ENCODE measurements around the gene ABCA6. TPM values are rescaled to one million over a fixed set of nuclear protein-coding genes. Genes with fewer than 3 reads are reported as not detected.

The ABCA6 gene
- polyA plus RNA-seq, 1 donor (not counting 4 experiments of a cell fraction or from before 2014, with no cell fraction given): 0.14 TPM

DNA sequence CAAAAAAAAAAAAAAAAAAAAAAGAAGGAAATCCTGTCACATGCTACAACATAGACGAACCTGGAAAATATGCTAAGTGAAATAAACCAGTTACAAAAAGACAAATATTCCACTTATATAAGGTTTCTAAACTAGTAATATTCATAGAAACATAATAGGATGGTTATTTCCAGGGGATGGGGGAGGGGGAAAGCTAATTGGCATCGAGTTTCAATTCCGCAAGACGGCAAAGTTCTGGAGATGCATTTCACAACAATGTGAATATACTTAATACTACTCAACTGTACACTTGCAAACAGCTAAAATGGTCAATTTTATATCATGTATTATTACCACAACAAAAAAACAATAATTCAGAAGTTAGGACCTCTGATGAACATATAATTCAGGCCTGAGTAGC is 43.1 kb downstream of the ABCA6 start:
- H3K9ac ChIP-seq (ENCODE audit: control insufficient read depth, extremely low read depth, insufficient read depth, low read length): no peak overlapping the region
- FAIRE-seq: no peak
- no peaks in the 10 kb centered on the region for H3K9me1 ChIP-seq (ENCODE audit: control insufficient read depth, extremely low read depth, insufficient read depth, low read length)
- H3K36me3 ChIP-seq (ENCODE audit: control insufficient read depth in 2 of 2, extremely low read depth in 1 of 2, insufficient read depth in 2 of 2, low read length in 2 of 2): no peaks in the 10 kb centered on the region
- DNase-seq (ENCODE audit: low read depth, low spot score): no peak
- no peaks in the 10 kb centered on the region for H3K27me3 ChIP-seq (ENCODE audit: control insufficient read depth, extremely low read depth, insufficient read depth, low read length)
- dilution Hi-C loops (cut with MboI; ENCODE audit: extremely low pct_ligation_motif_present, low sequenced_read_pairs): no loop called here
- TF ChIP-seq EZH2 (IDR thresholded peaks at IDR 0.05; ENCODE audit: low read length): no peak
- TF ChIP-seq, protein P1, sequence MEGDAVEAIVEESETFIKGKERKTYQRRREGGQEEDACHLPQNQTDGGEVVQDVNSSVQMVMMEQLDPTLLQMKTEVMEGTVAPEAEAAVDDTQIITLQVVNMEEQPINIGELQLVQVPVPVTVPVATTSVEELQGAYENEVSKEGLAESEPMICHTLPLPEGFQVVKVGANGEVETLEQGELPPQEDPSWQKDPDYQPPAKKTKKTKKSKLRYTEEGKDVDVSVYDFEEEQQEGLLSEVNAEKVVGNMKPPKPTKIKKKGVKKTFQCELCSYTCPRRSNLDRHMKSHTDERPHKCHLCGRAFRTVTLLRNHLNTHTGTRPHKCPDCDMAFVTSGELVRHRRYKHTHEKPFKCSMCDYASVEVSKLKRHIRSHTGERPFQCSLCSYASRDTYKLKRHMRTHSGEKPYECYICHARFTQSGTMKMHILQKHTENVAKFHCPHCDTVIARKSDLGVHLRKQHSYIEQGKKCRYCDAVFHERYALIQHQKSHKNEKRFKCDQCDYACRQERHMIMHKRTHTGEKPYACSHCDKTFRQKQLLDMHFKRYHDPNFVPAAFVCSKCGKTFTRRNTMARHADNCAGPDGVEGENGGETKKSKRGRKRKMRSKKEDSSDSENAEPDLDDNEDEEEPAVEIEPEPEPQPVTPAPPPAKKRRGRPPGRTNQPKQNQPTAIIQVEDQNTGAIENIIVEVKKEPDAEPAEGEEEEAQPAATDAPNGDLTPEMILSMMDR (optimal IDR thresholded peaks at IDR 0.05 in 1 of 3, IDR thresholded peaks at IDR 0.05 in 1 of 3, conservative IDR thresholded peaks at IDR 0.05 in 1 of 3; ENCODE audit: extremely low read depth in 1 of 3, insufficient read depth in 2 of 3, low read length in 3 of 3): no peak
- no peaks in the 10 kb centered on the region for H3K4me1 ChIP-seq (ENCODE audit: control insufficient read depth, extremely low read depth, insufficient read depth, low read length)
- no peaks in the 10 kb centered on the region for H3K9me3 ChIP-seq (ENCODE audit: control insufficient read depth, low read depth, low read length)
- H3K4me2 ChIP-seq (ENCODE audit: control insufficient read depth, extremely low read depth, insufficient read depth, low read depth, low read length): no peak overlapping the region
- H3K27ac ChIP-seq (ENCODE audit: control insufficient read depth, insufficient read depth, low read length): no peak overlapping the region
- H2AFZ ChIP-seq (ENCODE audit: control insufficient read depth, low read length): no peak overlapping the region
- no peaks in the 10 kb centered on the region for H3K79me2 ChIP-seq (ENCODE audit: control insufficient read depth, insufficient read depth, low read length)
- H4K20me1 ChIP-seq (ENCODE audit: control insufficient read depth, extremely low read depth, insufficient read depth, low read length): no peaks in the 10 kb centered on the region
- H3K4me3 ChIP-seq (ENCODE audit: control insufficient read depth in 2 of 3, extremely low read depth in 1 of 3, insufficient read depth in 2 of 3, low read depth in 1 of 3, low read length in 3 of 3): no peak overlapping the region

DNA sequence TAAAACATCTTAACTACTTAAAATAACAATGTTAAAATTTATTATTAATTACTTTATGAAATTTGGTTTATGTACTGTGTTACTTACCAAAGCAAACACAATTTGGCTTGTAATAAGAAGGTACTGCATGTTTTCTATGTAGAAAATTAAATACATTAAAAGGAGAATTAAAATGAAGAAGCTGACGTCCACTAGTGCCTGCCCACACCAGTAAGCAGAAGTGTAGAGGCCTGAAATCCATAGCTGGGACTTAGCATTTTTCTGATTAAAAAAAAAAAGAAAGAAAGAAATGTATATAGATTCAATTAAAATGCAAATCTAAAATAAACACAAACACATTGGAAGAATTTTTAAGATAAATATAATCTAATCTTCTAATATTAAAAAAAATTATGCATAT is 45.2 kb downstream of the ABCA6 start:
- Histone ChIP-seq H3K9ac (ENCODE audit: control insufficient read depth, extremely low read depth, insufficient read depth, low read length) (no peak overlapping the region), H3K4me1 (ENCODE audit: control insufficient read depth, extremely low read depth, insufficient read depth, low read length) (no peaks in the 10 kb centered on the region), H3K27me3 (ENCODE audit: control insufficient read depth, extremely low read depth, insufficient read depth, low read length) (no peaks in the 10 kb centered on the region), H4K20me1 (ENCODE audit: control insufficient read depth, extremely low read depth, insufficient read depth, low read length) (no peaks in the 10 kb centered on the region), H3K4me2 (ENCODE audit: control insufficient read depth, extremely low read depth, insufficient read depth, low read depth, low read length) (no peak overlapping the region), H3K79me2 (ENCODE audit: control insufficient read depth, insufficient read depth, low read length) (no peaks in the 10 kb centered on the region), H3K9me3 (ENCODE audit: control insufficient read depth, low read depth, low read length) (no peaks in the 10 kb centered on the region), H2AFZ (ENCODE audit: control insufficient read depth, low read length) (no peak overlapping the region), H3K36me3 (ENCODE audit: control insufficient read depth in 2 of 2, extremely low read depth in 1 of 2, insufficient read depth in 2 of 2, low read length in 2 of 2) (no peaks in the 10 kb centered on the region), H3K27ac (ENCODE audit: control insufficient read depth, insufficient read depth, low read length) (no peak overlapping the region), H3K9me1 (ENCODE audit: control insufficient read depth, extremely low read depth, insufficient read depth, low read length) (no peaks in the 10 kb centered on the region), H3K4me3 (ENCODE audit: control insufficient read depth in 2 of 3, extremely low read depth in 1 of 3, insufficient read depth in 2 of 3, low read depth in 1 of 3, low read length in 3 of 3) (no peak overlapping the region)
- dilution Hi-C loops (cut with MboI; ENCODE audit: extremely low pct_ligation_motif_present, low sequenced_read_pairs): no loop called here
- FAIRE-seq: no peak
- TF ChIP-seq, protein P1 (optimal IDR thresholded peaks at IDR 0.05 in 1 of 3, IDR thresholded peaks at IDR 0.05 in 1 of 3, conservative IDR thresholded peaks at IDR 0.05 in 1 of 3; ENCODE audit: extremely low read depth in 1 of 3, insufficient read depth in 2 of 3, low read length in 3 of 3): no peak
- TF ChIP-seq EZH2 (IDR thresholded peaks at IDR 0.05; ENCODE audit: low read length): no peak
- DNase-seq (ENCODE audit: low read depth, low spot score): no peak

Measured in keratinocyte (primary cell).